Measurements from ENCODE around the gene NACC2.

DNA sequence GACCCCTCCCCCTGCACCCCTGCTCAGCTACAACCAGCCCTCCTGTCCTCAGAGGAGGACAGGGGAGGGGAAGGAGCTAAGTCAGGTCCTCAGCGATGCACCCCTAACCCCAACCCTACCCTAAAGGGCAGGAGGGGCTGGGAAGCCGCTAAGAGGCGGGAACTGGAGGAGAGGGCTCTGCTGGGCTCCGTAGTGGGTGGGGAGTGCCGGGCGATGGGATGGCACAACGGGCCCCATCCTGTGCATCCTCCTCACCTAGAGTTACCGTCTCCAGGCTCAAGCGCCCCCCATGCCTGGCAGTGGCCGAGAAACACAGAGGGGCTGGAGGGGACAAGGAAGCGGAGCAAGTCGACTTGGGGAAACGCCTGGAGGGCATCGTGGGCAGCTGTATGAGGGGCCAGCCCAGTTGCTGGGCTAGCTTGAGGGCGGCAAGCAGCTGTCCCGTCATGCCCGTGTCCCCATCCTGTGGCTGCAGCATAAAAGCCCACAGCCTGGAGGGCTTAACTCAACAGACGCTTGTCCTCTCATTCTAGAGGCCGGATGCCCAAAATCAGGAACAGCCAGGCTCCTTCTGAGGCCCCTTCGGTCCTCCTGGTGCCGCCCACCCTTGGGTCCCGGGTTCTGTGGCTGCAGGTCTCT, 110.9 kb downstream of the NACC2 start:
- no peak for TF ChIP-seq CTCF (IDR thresholded peaks at IDR 0.05)
- no peak for TF ChIP-seq ZFX (IDR thresholded peaks at IDR 0.05; ENCODE audit: borderline replicate concordance)

Measured in 22Rv1 (cell line).